GM12878 (cell line): Measurements from ENCODE around the gene RALGPS1. TPM values are rescaled to one million over a fixed set of nuclear protein-coding genes. Genes with fewer than 3 reads are reported as not detected.

Experiments used
- ATAC-seq: fragments of 200-7000 bp; cut with Tn5 transposase; 3 replicates; pipeline ENCODE4 v1.9.1; 2020; ENCODE audit warnings: mild to moderate bottlenecking, moderate library complexity
- BruUV-seq: library from RNA; stranded (reverse); fragments of 400-500 nt; replicated peaks from 2 replicates; lab custom pipeline; 2021; lab: Mats Ljungman, UMichigan
- CTCF ChIA-PET: fragments of 300-600 bp; sonication (Branson Sonifier 250); formaldehyde crosslinking; extraction: SDS; loops from one replicate; lab custom pipeline; 2021; ENCODE audit warnings: inconsistent platforms; lab: Yijun Ruan, JAX
- POLR2A ChIA-PET: fragments of 350-600 bp; formaldehyde crosslinking; extraction: SDS; loops from one replicate; lab custom pipeline; 2021; ENCODE audit warnings: inconsistent platforms; lab: Charles Lee
- RAD21 ChIA-PET: fragments of 300-600 bp; sonication (Branson Sonifier 250); formaldehyde crosslinking; loops from one replicate; lab custom pipeline; 2023; ENCODE audit warnings: antibody characterized with exemption; ENCODE audit not compliant: unreplicated experiment; lab: Charles Lee
- SMC1A ChIA-PET: fragments of 300-600 bp; sonication (Branson Sonifier 250); formaldehyde crosslinking; loops from one replicate; lab custom pipeline; 2023; ENCODE audit not compliant: unreplicated experiment, uncharacterized antibody; lab: Charles Lee
- DNase-seq: peaks from one replicate; pipeline ENCODE4 v3.0.0-alpha.2; 2011; ENCODE audit warnings: low read depth, low spot score
- FAIRE-seq: peaks from 3 replicates; lab custom pipeline; 2011; peaks lifted over from hg19 to GRCh38; lab: Jason Lieb, UNC
- H2AFZ ChIP-seq: 2 replicates; pipeline ENCODE4 v1.6.0; 2011; ENCODE audit warnings: low read depth, low read length, control low read depth; ENCODE audit not compliant: control insufficient read depth
- H3K27ac ChIP-seq: 2 replicates; pipeline ENCODE4 v1.5.1; 2011; ENCODE audit warnings: control low read depth; ENCODE audit not compliant: control insufficient read depth, insufficient read depth
- H3K27me3 ChIP-seq, 2 experiments: replicated peaks in 1 of 2; 2 replicates each; pipeline versions ENCODE4 v1.6.0 to v1.6.1; 2011; ENCODE audit warnings: low read length in 1 of 2; ENCODE audit not compliant: control insufficient read depth in 2 of 2, insufficient read depth in 2 of 2
- H3K36me3 ChIP-seq, 2 experiments: 2 replicates each; pipeline ENCODE4 v1.5.1; 2011; ENCODE audit warnings: low read length in 1 of 2; ENCODE audit not compliant: control insufficient read depth in 2 of 2, insufficient read depth in 2 of 2
- H3K4me1 ChIP-seq: 2 replicates; pipeline ENCODE4 v1.6.1; 2011; ENCODE audit warnings: mild to moderate bottlenecking, low read length, moderate library complexity, mixed read lengths; ENCODE audit not compliant: control insufficient read depth, insufficient read depth
- H3K4me2 ChIP-seq: 2 replicates; pipeline ENCODE4 v1.6.0; 2011; ENCODE audit warnings: control low read depth; ENCODE audit not compliant: control insufficient read depth, insufficient read depth
- H3K4me3 ChIP-seq: fragments of 200-600 bp; sonication (generic); 2 replicates; pipeline ENCODE4 v1.5.1; 2016
- H3K79me2 ChIP-seq: 2 replicates; pipeline ENCODE4 v1.6.0; 2011; ENCODE audit warnings: low read length; ENCODE audit not compliant: control insufficient read depth, insufficient read depth
- H3K9ac ChIP-seq: 2 replicates; pipeline ENCODE4 v1.8.0; 2011; ENCODE audit warnings: low read length, control low read depth, mixed read lengths; ENCODE audit not compliant: control insufficient read depth, insufficient read depth
- H3K9me3 ChIP-seq: replicated peaks from 3 replicates; pipeline ENCODE4 v1.5.1; 2011; ENCODE audit warnings: mild to moderate bottlenecking, low read length; ENCODE audit not compliant: control insufficient read depth, insufficient read depth
- H4K20me1 ChIP-seq: 2 replicates; pipeline ENCODE4 v1.6.0; 2011; ENCODE audit not compliant: control insufficient read depth, insufficient read depth
- BRCA1 ChIP-seq: IDR thresholded peaks from 2 replicates; pipeline ENCODE4 v1.6.1; 2011; ENCODE audit warnings: low read depth, low read length, improper control_type of control experiment
- CEBPB ChIP-seq, 2 experiments: fragments of 150-350 bp in 1 of 2; IDR thresholded peaks; 2 replicates each; pipeline ENCODE4 v1.6.1; 2012 to 2014; ENCODE audit warnings: low read depth in 2 of 2, low read length in 2 of 2, borderline replicate concordance in 1 of 2, inconsistent platforms in 1 of 2
- EED ChIP-seq: sonication (generic); IDR thresholded peaks from 2 replicates; pipeline ENCODE4 v1.6.1; 2016; ENCODE audit warnings: antibody characterized with exemption, low read depth
- ZNF384 ChIP-seq: IDR thresholded peaks from 2 replicates; pipeline ENCODE4 v1.6.1; 2012; ENCODE audit warnings: low read depth, mild to moderate bottlenecking, low read length, improper control_type of control experiment, borderline replicate concordance
- WGBS: methylation state at CpG from one replicate; pipeline ENCODE4 v1.1.6; 2016; ENCODE audit warnings: low lambda C conversion rate; ENCODE audit not compliant: insufficient replicate concordance, insufficient coverage; ENCODE audit errors: missing lambda C conversion rate; 5-methylcytosine and 5-hydroxymethylcytosine counted together
- in situ Hi-C: fragments of 300-500 bp; cut with MboI; formaldehyde crosslinking; loops from 9 replicates; pipeline ENCODE4 v1.14.3; 2018; ENCODE audit warnings: mixed read lengths
- intact Hi-C: fragments of 100-400 bp; cut with micrococcal nuclease; formaldehyde crosslinking; loops from one replicate; pipeline ENCODE4 v1.14.2; 2022; ENCODE audit not compliant: unreplicated experiment
- polyA plus RNA-seq, 11 experiments: library from polyadenylated mRNA; depleted of rRNA in 4 of 11; unstranded in 6 of 11; stranded (reverse) in 5 of 11; fragments of >200 nt; fragmentation: Nextera tagmentation in 4 of 11; fragmentation: Illumina TruSeq in 1 of 11; extraction: Ambion mirVana in 4 of 11; extraction: Trizol in 1 of 11; gene quantifications; 1 replicate in 1 of 11; 2 replicates in 10 of 11; pipeline versions ENCODE4 v1.2.1 to v1.2.3, GENCODE V29; 2011 to 2016; ENCODE audit warnings: inconsistent platforms in 2 of 11, missing spikeins in 2 of 11, low read depth in 1 of 11
- total RNA-seq, 4 experiments: library from RNA; depleted of rRNA in 3 of 4; stranded (reverse); fragments of >200 nt in 3 of 4; fragmentation: Illumina TruSeq in 1 of 4; extraction: Trizol in 1 of 4; gene quantifications; 2 replicates each; pipeline versions ENCODE4 v1.2.1 to v1.2.3, GENCODE V29; 2013 to 2021
- TF ChIP-seq, protein P1 (sequence below): IDR thresholded peaks from 2 replicates; pipeline ENCODE4 v1.6.1; 2012; ENCODE audit warnings: improper control_type of control experiment, low read depth, low read length; ENCODE audit not compliant: insufficient replicate concordance
- TF ChIP-seq, protein P2 (sequence below): IDR thresholded peaks from 2 replicates; pipeline ENCODE4 v1.6.1; 2012; ENCODE audit warnings: low read length, inconsistent platforms
- TF ChIP-seq, protein P3 (sequence below): fragments of 450-650 bp; formaldehyde crosslinking; IDR thresholded peaks from 2 replicates; pipeline ENCODE4 v1.5.0; 2022; ENCODE audit warnings: mild to moderate bottlenecking, missing genetic modification characterization
- TF ChIP-seq, protein P4 (sequence below): IDR thresholded peaks from 2 replicates; pipeline ENCODE4 v1.6.1; 2011; ENCODE audit warnings: borderline replicate concordance, low read depth, mild to moderate bottlenecking, moderate library complexity, low read length; ENCODE audit not compliant: insufficient read depth, poor library complexity, severe bottlenecking

RALGPS1 gene
- total and polyA plus RNA-seq, 10 of the 15 experiments (the other 5 are each of a cell fraction or from before 2014, with no cell fraction given), result 0.13 to 5.6 (median 2.7) TPM

DNA sequence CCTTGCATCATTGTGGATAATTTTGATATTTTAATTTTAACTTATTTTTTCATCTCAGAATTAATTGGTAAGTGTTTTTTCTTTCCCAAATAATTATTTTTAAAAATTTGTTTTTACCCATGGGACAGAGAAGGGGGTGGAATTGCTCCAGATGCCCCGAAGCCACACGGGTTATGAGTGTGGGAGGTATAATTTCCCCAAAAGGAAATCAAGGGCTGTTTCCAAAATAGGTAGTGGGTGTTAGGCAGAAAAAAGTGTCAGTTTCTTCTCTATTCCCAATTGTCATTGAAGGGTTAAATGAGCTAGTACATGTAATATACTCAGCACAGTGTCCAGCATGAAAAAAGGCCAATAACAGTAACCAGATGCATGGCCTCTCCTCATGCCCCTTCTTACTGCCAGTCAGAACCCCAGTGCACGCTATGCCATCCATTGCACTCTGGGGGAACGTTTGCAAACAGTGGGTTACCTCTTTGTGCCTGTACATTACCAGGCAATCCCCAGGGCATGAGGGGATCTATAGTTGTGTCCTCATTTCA, 244.3 kb downstream of the RALGPS1 start:
- in situ Hi-C loops (no loop called here), intact Hi-C loops (no loop called here)
- BruUV-seq, result no TSS peak
- H3K79me2 ChIP-seq, result no peaks in the 10 kb centered on the region
- H3K9me3 ChIP-seq, result no peaks in the 10 kb centered on the region
- SMC1A ChIA-PET, result interaction anchor here (1.3 to 28.4 kb wide), 7 partner anchors 12 to 185 kb away, joined by 3 to 812 read pairs (median 5); no protein-coding TSS in a partner anchor
- no peaks in the 10 kb centered on the region for H3K36me3 ChIP-seq
- CTCF ChIA-PET, result interaction anchor here (1.1 to 2.7 kb wide), 7 partner anchors 11 to 218 kb away, joined by 3 to 12 read pairs (median 8); no protein-coding TSS in a partner anchor
- H2AFZ ChIP-seq, result no peak overlapping the region; the same call in 1 of the 2 replicates
- no peak overlapping the region for H3K4me2 ChIP-seq
- ATAC-seq (no peak), FAIRE-seq (no peak), DNase-seq (no peak)
- peaks cover 32% of the 10 kb centered on the region for H3K4me1 ChIP-seq
- H3K4me3 ChIP-seq, result no peak overlapping the region
- no peak overlapping the region for H3K9ac ChIP-seq
- RAD21 ChIA-PET, result interaction anchor here (1.0 to 2.1 kb wide), 4 partner anchors 10 to 173 kb away, joined by 3 to 10 read pairs (median 5); no protein-coding TSS in a partner anchor
- 66% methylated on average over 4 of the region's 4 CpGs for WGBS
- no peak overlapping the region for H3K27ac ChIP-seq
- no peaks in the 10 kb centered on the region for H4K20me1 ChIP-seq
- no peaks in the 10 kb centered on the region for H3K27me3 ChIP-seq
- POLR2A ChIA-PET, result interaction anchor here (1.2 to 12.4 kb wide), 3 partner anchors 24 to 159 kb away, joined by 3 to 270 read pairs (median 3); no protein-coding TSS in a partner anchor
- TF ChIP-seq, protein P1, sequence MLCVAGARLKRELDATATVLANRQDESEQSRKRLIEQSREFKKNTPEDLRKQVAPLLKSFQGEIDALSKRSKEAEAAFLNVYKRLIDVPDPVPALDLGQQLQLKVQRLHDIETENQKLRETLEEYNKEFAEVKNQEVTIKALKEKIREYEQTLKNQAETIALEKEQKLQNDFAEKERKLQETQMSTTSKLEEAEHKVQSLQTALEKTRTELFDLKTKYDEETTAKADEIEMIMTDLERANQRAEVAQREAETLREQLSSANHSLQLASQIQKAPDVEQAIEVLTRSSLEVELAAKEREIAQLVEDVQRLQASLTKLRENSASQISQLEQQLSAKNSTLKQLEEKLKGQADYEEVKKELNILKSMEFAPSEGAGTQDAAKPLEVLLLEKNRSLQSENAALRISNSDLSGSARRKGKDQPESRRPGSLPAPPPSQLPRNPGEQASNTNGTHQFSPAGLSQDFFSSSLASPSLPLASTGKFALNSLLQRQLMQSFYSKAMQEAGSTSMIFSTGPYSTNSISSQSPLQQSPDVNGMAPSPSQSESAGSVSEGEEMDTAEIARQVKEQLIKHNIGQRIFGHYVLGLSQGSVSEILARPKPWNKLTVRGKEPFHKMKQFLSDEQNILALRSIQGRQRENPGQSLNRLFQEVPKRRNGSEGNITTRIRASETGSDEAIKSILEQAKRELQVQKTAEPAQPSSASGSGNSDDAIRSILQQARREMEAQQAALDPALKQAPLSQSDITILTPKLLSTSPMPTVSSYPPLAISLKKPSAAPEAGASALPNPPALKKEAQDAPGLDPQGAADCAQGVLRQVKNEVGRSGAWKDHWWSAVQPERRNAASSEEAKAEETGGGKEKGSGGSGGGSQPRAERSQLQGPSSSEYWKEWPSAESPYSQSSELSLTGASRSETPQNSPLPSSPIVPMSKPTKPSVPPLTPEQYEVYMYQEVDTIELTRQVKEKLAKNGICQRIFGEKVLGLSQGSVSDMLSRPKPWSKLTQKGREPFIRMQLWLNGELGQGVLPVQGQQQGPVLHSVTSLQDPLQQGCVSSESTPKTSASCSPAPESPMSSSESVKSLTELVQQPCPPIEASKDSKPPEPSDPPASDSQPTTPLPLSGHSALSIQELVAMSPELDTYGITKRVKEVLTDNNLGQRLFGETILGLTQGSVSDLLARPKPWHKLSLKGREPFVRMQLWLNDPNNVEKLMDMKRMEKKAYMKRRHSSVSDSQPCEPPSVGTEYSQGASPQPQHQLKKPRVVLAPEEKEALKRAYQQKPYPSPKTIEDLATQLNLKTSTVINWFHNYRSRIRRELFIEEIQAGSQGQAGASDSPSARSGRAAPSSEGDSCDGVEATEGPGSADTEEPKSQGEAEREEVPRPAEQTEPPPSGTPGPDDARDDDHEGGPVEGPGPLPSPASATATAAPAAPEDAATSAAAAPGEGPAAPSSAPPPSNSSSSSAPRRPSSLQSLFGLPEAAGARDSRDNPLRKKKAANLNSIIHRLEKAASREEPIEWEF, result no peak
- no peak for TF ChIP-seq ZNF384
- TF ChIP-seq BRCA1, result no peak
- TF ChIP-seq, protein P2, sequence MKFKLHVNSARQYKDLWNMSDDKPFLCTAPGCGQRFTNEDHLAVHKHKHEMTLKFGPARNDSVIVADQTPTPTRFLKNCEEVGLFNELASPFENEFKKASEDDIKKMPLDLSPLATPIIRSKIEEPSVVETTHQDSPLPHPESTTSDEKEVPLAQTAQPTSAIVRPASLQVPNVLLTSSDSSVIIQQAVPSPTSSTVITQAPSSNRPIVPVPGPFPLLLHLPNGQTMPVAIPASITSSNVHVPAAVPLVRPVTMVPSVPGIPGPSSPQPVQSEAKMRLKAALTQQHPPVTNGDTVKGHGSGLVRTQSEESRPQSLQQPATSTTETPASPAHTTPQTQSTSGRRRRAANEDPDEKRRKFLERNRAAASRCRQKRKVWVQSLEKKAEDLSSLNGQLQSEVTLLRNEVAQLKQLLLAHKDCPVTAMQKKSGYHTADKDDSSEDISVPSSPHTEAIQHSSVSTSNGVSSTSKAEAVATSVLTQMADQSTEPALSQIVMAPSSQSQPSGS, result no peak
- TF ChIP-seq, protein P3, sequence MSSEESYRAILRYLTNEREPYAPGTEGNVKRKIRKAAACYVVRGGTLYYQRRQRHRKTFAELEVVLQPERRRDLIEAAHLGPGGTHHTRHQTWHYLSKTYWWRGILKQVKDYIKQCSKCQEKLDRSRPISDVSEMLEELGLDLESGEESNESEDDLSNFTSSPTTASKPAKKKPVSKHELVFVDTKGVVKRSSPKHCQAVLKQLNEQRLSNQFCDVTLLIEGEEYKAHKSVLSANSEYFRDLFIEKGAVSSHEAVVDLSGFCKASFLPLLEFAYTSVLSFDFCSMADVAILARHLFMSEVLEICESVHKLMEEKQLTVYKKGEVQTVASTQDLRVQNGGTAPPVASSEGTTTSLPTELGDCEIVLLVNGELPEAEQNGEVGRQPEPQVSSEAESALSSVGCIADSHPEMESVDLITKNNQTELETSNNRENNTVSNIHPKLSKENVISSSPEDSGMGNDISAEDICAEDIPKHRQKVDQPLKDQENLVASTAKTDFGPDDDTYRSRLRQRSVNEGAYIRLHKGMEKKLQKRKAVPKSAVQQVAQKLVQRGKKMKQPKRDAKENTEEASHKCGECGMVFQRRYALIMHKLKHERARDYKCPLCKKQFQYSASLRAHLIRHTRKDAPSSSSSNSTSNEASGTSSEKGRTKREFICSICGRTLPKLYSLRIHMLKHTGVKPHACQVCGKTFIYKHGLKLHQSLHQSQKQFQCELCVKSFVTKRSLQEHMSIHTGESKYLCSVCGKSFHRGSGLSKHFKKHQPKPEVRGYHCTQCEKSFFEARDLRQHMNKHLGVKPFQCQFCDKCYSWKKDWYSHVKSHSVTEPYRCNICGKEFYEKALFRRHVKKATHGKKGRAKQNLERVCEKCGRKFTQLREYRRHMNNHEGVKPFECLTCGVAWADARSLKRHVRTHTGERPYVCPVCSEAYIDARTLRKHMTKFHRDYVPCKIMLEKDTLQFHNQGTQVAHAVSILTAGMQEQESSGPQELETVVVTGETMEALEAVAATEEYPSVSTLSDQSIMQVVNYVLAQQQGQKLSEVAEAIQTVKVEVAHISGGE, result no peak
- TF ChIP-seq, protein P4, sequence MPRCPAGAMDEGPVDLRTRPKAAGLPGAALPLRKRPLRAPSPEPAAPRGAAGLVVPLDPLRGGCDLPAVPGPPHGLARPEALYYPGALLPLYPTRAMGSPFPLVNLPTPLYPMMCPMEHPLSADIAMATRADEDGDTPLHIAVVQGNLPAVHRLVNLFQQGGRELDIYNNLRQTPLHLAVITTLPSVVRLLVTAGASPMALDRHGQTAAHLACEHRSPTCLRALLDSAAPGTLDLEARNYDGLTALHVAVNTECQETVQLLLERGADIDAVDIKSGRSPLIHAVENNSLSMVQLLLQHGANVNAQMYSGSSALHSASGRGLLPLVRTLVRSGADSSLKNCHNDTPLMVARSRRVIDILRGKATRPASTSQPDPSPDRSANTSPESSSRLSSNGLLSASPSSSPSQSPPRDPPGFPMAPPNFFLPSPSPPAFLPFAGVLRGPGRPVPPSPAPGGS, result no peak
- no peak for TF ChIP-seq CEBPB (IDR thresholded peaks at IDR 0.05; ENCODE audit: borderline replicate concordance in 1 of 2, low read depth in 2 of 2, low read length in 2 of 2)
- TF ChIP-seq EED, result no peak
